Hepatocyte (in vitro differentiated cells): Measurements from ENCODE around the gene CDC42BPB.

Experiments used
- EZH2 ChIP-seq: fragments of 200-600 bp; sonication (generic); IDR thresholded peaks from 2 replicates; pipeline ENCODE4 v1.6.1; 2016; ENCODE audit warnings: antibody characterized with exemption, mild to moderate bottlenecking, borderline replicate concordance
- EZH2phosphoT487 ChIP-seq: fragments of 200-600 bp; sonication (generic); IDR thresholded peaks from one replicate; pipeline ENCODE4 v1.6.1; 2018; ENCODE audit warnings: antibody characterized with exemption, mild to moderate bottlenecking, low read depth, moderate library complexity; ENCODE audit not compliant: unreplicated experiment, severe bottlenecking
- TF ChIP-seq, protein P1 (sequence below): fragments of 200-600 bp; sonication (generic); IDR thresholded peaks from 2 replicates; pipeline ENCODE4 v1.5.1; 2016; ENCODE audit warnings: antibody characterized with exemption, mild to moderate bottlenecking; ENCODE audit not compliant: poor library complexity

DNA sequence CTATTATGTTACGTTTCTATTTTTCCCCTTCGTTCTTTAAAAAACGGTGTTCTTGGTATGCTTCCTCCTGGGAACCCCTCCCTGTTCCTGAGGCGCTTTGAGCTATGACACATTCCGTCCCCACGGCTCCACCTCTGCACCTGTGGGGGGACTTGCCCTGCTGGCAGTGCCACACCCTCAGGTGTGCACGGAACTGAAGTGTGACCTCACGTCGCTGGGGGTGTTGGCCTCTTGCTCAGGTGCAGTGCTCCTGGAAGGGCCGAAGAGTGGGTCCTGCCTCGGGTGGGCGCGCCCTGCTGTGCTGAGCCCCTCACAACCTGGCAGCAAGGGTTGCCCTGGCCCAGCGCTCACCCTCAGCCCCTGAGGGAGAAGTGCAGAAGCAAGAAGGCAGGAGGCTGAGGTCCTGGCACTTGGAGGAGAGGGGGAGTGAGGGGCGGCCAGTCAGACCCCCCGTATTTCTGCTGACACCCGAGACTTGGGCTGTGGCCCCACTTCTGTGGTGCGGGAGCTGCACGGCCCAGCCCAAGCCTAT lies 129.9 kb downstream of the CDC42BPB start:
- TF ChIP-seq, protein P1, sequence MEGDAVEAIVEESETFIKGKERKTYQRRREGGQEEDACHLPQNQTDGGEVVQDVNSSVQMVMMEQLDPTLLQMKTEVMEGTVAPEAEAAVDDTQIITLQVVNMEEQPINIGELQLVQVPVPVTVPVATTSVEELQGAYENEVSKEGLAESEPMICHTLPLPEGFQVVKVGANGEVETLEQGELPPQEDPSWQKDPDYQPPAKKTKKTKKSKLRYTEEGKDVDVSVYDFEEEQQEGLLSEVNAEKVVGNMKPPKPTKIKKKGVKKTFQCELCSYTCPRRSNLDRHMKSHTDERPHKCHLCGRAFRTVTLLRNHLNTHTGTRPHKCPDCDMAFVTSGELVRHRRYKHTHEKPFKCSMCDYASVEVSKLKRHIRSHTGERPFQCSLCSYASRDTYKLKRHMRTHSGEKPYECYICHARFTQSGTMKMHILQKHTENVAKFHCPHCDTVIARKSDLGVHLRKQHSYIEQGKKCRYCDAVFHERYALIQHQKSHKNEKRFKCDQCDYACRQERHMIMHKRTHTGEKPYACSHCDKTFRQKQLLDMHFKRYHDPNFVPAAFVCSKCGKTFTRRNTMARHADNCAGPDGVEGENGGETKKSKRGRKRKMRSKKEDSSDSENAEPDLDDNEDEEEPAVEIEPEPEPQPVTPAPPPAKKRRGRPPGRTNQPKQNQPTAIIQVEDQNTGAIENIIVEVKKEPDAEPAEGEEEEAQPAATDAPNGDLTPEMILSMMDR, result no peak
- TF ChIP-seq EZH2phosphoT487 (no peak), EZH2 (no peak)
